GM19397 (cell line): ENCODE results near the gene ZMIZ1.

Experiments
- ATAC-seq: cut with Tn5 transposase; IDR thresholded peaks from one replicate; pipeline ENCODE4 v1.9.1; 2021; ENCODE audit warnings: mild to moderate bottlenecking, moderate library complexity; ENCODE audit not compliant: unreplicated experiment

Gene ZMIZ1

DNA sequence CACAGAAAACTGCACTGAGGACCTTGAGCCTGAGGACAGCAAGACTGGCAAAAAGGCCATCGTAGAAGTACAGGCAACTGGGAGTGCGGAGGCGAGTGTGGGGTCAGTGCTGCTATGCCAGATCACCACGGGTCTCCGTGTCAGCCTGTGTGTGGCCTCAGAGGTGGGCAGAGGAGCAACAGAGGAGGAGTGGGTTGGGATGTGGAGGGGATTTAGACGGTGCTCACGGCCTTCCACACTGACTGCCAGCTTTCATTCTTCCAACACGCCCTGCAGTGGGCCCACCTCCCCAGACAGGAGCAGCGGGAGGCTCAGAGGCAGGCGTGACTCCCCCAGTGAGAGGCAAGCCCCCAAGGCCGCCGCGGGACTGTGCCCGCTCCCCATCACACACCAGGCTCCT is 17.0 kb upstream of the ZMIZ1 start:
- ATAC-seq: no peak

DNA sequence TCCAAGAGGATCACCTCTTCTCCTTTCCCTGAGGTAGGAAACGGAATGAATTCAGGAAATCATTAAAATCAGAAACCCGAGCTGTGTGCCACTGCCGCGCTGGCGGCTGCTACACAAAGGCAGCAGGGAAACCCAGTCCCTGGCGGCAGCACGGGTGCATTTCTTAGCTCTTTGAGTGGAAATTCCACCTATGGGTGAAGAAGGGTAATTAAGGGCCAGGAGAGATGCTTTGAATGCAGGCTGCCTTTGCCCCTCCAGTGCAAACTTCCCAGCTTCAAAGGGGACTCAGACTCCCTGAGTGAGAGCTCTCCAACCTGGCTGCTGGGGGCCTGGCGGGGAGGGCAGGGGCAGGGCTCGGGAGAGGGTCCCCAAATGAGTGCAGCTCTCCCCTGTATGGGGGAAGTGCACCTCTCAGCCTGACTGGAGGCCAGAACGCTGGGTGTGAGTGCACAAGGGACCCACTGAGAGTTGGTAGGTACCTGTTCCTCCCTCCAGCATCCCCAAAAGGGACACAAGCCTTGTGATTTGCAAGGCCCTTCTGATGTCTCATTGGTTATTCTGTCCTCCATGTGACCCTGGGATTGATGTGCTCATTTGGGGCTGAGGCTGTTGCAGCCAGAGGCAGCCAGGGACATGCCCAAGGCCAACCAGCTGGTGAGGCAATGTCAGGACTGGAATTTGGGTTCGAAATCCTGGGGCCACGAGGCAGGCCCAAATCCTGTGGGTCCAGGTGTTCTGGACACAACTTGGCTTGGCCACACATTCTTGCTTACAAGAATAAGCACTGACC is 16.3 kb upstream of the ZMIZ1 start:
- no peak for ATAC-seq

DNA sequence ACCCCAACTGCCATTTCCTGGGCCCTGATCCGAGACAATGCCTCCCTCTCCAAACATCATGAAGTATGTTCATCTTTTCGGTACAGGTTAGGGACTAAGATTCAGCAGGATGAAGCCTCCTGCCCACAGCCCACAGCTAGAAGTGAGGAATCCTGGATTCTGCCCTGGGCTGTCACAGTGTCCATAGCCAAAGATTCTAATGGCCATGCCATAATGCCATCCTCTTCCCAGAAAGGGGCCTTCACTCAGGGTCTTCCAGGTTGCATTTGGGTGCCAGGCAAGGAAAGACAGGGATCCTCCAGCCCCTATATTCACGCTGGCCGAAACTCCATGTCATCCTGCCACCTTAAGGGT is 15.7 kb upstream of the ZMIZ1 start:
- no peak for ATAC-seq

DNA sequence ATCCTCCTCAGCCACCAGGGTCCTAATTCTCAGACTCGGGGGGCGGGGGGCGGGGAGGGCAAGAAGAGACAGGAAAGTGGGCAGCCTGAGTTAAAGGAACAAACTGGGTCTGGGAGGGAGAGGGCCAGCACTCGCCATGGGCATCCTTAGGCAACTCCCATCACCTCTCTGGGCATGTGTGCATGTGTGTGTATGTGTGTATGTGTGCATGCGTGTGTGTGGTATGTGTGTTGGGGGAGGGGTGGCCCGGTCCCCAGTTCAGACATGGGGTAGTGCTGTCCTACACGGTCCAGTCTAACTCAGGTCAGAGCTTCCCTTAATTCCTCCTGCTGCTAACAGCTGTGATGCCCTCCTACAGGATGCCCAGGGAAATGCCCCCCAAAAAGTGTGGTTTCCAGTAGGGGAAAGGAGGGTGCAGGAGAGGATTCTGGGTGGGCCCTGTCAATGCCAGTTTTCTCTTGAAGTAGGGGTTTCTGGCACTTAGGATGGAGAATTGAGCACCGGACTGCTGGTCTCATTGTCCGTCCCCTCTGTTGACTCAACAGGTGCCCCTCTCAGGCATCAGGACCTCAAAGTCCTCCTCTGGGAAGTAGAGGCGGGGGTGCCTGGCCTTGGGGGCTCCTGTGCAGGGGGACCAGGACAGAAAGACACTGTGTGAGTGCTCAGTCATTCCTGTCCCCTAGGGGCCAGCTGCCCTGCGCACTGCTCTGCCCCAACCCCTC is 15.1 kb upstream of the ZMIZ1 start:
- ATAC-seq: no peak

DNA sequence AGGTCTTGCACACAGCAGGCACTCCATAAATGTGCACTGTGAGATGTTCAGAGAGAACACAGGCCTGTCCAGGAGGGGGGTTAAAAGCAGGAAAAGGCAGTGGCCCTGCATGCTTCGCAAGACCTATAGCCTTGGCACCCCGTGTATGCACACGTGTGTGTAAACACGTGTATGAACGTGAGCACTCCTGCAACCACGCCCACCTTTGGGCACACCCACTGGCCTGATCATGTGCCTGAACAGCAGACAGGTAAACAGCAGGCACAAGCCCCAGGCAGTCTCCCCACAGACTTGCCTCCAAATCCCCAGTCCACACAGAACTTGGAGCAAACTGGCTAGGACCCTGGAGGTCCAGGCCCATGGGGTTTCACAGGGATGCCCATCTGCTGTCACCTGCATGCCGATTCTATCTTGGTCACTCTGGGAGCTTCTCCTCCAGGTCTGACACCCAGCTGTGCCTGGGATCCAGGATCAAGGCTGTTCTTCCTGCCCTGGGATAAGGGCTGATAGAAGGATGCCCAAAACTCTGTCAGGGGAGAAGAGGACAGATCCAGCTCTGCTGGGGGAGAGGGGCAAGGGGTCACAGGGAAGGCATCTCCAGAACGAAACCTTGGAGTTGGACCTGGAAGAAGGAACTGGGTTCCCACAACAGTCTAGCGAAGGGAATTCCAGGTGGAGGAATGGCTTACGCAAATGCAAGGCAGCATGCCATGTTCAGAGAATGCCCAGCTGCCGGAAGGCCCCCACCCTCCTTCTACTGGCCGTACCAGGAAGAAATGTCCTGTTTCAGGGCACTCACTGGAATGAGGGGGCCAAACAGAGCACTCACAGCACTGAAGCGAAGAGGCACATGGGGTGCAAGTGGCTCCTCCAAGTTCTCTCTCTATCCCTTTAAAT is 14.3 kb upstream of the ZMIZ1 start:
- ATAC-seq: no peak

DNA sequence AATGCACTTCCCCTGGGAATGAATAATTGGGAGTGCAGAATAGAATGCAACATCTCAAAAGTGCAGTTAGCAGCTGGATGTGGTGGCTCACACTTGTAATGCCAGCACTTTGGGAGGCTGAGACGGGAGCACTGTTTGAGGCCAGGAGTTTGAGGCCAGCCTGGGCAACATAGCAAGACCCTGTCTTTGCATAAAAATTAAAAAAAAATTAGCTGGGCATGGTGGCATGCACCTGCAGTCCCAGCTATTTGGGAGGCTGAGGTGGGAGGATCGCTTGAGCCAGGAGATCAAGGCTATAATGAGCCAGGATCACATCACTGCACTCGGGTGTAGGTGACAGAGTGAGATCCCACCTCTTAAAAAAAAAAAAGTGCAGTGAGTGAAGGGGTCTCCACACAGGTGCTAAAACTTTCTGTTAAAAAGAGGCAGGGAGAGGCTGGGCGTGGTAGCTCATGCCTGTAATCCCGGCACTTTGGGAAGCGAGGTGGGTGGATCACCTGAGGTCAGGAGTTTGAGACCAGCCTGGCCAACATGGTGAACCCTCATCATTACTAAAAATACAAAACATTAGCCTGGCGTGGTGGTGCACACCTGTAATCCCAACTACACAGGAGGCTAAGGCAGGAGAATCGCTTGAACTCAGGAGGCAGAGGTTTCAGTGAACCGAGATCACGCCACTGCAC is 13.5 kb upstream of the ZMIZ1 start:
- ATAC-seq: no peak

DNA sequence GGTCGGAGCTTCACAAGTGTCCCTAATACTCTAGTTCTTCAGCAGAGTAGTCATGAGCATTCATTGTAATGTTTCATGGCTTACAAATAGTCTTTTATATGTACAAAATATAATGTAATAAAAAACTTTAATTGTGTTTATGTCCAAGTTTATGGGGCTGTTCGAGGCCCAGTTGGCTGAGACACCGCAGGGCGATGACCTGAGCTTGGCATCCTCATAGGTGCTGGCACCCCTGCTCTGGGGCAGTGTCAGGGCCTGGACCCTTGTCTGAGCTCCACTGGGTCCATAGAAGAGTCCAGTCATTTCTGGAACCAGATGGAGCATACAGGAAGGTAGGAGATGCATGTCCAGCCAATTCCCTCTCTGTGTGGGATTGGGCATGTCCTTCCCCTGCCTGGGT is 12.9 kb upstream of the ZMIZ1 start:
- no peak for ATAC-seq

DNA sequence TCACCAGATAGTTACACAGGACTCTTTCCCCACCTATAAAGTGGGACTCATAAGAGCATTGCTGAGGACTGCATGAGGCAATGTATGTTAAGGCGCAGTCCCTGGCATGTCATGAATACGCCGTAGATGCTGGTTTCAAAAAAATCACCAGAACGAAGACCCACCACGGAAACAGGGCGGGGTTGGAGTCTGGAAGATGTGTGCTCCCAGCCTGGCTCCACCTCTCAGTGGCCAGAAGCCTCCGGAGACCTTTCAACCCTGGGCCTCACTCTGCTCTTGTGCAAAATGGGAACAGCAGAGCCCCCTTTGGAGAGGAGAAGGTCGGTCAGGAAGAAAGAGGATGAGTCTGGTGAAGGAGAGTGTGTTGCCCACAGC is 12.4 kb upstream of the ZMIZ1 start:
- no peak for ATAC-seq

DNA sequence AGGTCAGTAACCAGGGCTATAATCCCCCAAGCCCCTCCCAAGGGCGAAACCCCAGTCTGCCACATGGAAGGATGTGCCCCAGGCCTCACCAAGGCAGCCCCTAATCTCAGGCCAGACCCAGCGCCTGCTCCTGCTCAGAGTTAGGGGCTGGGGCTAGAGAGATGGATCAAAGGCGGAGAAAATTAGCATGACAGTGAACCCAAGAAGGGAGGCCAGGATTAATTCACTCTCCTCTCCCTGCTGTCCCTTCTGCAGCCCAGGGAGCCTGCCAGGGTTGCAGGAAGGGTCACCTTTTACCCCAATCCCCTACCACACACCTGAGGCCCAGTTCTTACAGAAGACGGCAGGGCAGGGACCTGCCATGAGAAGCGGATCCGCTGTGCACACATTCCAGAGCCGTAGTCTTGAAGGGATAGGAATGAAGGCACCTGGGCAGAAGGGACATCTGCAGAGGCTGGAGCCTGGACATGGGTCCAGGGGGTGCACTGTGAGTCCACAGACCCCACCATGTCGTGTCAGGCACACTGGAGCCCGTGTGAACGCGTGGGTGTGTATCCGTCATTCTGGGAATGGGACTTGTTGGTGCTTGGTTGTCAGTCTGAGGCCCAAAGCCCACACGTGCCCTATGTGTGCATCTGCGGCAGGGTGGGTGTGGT is 11.9 kb upstream of the ZMIZ1 start:
- no peak for ATAC-seq

DNA sequence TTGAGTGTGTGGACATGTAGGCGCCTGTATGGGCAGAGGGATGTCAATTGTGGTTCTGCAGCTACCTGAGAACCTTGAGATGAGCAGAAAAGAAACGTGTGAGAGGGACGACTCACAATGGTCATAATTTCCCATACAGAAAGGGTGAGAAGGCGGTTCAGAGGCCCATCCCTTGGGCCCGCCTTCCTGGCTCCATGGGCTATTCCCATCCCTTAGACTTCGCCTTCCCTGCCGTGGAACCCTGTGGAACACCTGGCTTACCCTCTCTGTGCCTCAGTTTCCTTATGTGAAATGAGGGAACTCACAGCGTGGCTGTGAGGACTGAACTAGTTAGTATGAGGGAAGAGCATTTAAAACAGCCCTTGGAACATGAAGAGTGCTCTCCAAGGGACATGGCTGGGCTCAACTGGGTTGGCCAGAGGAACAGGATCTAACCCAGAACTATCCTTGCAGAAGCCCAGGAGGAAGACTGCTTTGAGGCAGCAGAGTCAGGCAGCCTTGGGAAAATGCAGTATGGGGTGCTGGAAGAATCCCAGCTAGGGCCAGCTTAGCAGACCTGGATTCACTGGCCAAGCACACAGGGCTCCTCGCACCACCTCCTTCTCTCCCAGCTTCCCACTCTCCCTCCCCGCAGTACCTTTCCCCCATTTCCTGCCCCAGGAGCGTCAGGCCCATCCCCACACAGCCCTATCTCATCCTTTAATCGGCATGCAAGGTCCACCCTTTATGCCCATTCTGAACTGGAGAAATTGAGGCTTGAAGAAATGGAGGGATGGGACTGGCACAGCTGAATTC is 11.1 kb upstream of the ZMIZ1 start:
- ATAC-seq: no peak

DNA sequence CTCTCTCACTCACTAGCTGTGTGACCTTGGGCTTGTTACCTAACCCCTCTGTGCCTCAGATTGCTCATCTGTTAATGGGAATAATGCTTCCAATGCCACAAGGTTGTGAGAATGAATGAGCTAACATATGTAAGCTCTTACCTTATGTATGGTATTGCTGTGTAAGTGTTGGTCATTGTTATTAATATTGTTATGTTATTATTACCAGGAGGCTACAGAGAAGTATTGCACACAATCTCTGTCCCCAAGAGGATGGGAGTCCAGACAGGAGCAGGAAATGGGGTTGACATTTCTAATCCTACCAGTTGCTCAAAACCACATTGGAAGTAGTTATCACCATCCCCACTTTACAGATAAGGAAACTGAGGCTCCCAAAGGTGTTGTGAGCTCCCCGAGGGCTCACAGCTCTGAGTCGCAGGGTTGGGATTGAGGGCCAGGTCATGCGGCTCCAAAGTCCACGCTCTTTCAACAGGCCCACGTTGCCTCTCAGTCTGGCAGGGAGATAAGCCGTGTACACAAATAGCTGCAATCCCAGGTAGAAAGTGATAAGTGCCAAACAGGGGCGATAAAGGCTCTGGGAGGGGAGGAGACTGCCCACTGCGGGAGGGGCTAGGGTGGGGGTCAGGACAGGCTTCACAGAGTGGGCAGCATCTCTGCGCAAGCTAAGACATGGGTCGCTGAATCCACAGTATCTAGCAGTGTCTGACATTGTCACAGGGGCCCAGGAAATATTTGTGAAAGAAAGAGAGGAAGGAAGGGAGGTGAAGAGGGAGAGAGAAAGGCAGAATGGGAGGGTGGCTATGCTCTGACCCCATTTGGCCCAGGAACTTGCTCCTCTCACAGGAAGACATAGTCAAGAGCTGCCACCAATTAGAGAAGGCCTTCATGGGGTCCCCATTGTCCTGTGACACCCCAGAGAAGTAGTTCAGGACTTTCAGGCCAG is 9.6 kb upstream of the ZMIZ1 start:
- ATAC-seq: no peak

DNA sequence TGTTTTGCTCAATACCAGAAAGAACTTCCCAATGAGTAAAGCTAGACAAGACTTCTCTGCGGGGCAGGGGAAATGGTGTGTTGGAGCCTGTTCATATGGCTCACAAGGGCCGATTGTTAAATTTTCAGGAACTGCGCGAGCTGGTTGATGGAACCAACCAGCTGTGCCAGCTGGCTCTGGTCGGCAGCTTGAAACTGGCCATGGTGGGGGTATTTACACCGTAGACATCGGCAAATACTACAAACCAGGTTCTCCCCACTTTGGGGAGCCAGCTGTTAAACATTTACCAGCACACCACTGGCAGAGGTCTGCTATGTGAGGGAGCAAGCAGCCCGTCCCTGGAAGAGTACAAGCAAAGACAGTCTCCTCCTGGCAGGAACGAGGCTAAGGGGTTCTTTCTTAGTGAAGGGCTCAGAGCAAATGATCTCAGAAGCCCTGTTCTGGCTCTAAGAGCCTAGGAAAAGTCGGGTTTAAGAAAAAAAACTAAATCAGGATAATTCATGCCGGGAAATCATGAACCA is 8.8 kb upstream of the ZMIZ1 start:
- ATAC-seq: no peak

DNA sequence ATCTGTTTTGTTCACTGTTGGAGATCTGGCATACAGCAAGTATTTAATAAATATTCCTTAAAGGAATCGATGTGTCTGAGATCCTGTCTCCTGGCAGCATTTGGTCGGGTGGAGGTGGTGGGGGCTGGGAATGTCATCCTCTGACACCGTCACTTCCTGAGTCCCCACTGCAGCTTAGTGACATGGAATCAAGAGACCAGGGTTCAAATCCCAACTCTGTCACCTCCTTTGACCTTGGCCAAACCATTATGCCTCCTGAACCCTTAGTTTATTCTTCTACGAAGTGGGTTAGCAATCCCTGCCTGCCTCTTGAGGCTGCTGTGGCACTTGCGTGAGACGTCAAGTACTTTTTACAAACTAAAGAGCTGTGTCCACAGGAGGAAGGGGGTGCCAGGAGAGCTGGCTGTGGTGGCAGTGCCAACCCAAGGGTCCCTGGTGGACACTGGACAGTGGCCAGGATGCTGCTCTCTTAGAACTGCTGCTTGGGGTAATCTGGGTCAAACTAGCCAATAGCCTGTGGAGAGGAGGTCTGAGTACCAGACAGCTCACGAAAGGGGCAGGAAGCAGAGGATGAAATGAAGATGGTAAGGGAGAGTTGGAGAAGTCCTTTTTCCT is 8.0 kb upstream of the ZMIZ1 start:
- ATAC-seq: no peak

DNA sequence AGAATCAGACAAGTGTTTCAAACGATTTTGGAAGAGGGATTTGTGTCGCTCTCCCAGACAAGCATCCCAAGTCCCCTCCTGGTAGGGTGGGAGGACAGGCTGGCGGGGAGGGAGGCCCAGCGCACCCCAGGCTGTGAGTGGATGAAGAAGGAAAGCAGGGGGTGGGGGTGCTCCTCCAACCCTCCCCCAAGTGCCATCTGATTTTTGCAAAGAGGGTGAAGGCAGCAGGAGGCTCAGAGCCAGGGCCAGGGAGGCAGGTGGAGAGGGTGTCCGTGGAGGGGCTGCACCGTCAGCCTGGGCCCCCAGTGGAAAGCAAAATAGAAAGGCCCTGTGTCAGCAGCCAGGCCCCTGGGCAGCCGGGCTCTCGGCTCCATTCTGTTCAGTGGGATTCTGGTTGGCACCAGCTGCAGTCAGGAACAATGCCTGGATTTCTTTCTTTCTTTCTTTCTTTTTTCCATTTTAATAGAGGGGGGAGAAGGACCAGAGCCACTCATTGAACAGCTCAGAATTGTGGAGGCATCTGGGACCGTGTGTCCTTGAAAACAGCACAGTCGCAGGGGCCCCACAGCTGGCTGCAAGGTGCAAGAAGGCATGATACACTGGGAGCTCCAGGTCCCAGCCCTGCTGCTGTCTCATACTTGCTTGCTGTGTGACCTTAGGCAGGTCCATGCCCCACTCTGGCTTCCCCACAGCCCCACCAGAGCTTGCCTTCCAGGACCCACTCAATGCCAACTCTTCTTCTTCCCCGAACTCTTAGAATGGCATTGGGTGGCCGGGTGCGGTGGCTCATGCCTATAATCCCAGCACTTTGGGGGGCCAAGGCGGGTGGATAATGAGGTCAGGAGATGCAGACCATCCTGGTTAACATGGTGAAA is 7.1 kb upstream of the ZMIZ1 start:
- no peak for ATAC-seq

DNA sequence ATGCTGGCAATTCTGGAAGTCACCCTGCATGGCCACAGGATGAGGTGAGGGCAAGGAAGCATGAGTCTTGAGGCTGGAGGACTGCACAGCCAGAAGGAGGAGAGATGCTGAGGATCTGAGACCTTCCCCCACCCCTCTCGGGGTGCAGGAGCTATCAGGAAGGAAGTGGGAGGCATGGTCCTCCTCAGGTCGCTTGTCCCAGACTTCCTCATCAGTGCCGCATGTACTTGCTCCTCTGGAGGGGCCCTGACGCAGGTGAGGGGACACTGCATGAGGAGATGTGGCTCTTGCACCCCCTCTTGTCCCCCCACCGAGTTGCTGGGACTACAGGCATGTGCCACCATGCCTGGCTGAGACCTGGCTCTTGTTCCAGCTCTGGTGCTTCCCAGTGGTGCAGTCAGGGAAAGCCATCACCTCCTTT is 5.7 kb upstream of the ZMIZ1 start:
- ATAC-seq: no peak

DNA sequence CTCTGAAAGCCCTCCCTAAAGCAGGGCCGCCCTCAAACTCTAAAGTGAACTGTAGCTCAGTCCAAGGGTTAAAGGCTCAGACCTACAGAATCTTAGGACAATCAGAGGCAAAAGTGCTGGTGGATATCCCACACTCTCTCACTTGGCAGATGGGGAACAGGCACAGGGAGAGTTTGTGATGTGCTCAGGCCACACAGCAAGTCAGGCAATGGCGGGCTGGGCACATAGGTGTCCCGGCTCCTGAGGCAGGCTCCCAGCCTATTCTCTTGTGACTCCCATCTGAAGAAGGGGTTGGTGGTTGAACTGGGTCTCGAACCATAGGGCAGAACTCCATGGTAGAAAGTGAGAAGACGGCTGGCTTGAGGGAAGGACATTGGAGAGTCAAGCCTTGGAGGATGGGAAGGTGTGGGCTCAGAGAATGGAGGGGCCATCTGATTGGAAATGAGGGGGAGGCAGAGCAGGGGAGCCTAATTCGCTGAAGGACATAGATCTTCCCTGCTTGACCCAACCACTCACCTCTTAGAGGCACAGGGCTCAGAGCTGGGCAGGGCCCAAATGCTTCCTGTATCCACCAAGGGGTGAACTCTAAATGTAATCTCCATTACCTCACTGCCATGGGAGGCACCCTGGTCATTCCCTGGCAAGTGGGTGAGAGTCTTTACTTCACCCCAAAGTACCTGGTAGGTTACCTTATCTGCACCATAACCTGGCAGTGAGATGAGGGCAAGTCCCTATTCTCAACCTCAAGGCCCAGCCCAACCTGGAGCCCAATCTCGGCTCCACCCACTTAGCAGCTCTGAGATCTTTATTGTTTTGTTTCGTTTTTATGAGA is 4.9 kb upstream of the ZMIZ1 start:
- no peak for ATAC-seq
